ENCODE results near the gene SYNGAP1.

- TF ChIP-seq CTCF (IDR thresholded peaks at IDR 0.05; ENCODE audit: insufficient read depth, low read length, poor library complexity, severe bottlenecking) (no peak), EZH2phosphoT487 (conservative IDR thresholded peaks at IDR 0.05; ENCODE audit: low read length) (no peak)
Observed at GRCh38 chr6:33433001-33433543, 13.2 kb downstream of the SYNGAP1 start.
